Measurements from ENCODE around the gene RPL6. TPM values are rescaled to one million over a fixed set of nuclear protein-coding genes. Genes with fewer than 3 reads are reported as not detected.

RPL6 gene
- polyA plus RNA-seq, 2 donors: 2,146 to 2,199 TPM

- no peaks in the 10 kb centered on the region for H3K36me3 ChIP-seq (ENCODE audit: control insufficient read depth in 2 of 2, insufficient read depth in 2 of 2, low read length in 1 of 2)
- H3K27me3 ChIP-seq (ENCODE audit: control insufficient read depth in 1 of 2, insufficient read depth in 2 of 2, low read length in 2 of 2): no peaks in the 10 kb centered on the region
- WGBS, 2 donors: 88 to 89% methylated on average over 11 of the region's 11 CpGs
- H3K4me3 ChIP-seq (ENCODE audit: low read depth in 1 of 2, low read length in 2 of 2): peak overlapping the region in 1 of 2 donors; percentile 94
- peak overlapping the region in 1 of 2 donors; percentile 86 for H3K27ac ChIP-seq (ENCODE audit: low read depth in 2 of 2, low read length in 1 of 2)
- H3K4me1 ChIP-seq (ENCODE audit: control insufficient read depth in 2 of 2, insufficient read depth in 2 of 2, low read length in 1 of 2): peaks cover 0 to 6% of the 10 kb centered on the region in 2 donors
- no peaks in the 10 kb centered on the region for H3K9me3 ChIP-seq (ENCODE audit: control insufficient read depth in 2 of 2, insufficient read depth in 1 of 2, low read depth in 1 of 2, low read length in 1 of 2)
Measured at GRCh38 chr12:112382866-112383265, 26.5 kb downstream of the RPL6 start.

- Histone ChIP-seq H3K9me3 (ENCODE audit: control insufficient read depth in 2 of 2, insufficient read depth in 1 of 2, low read depth in 1 of 2, low read length in 1 of 2) (no peaks in the 10 kb centered on the region), H3K4me1 (ENCODE audit: control insufficient read depth in 2 of 2, insufficient read depth in 2 of 2, low read length in 1 of 2) (peaks cover 0 to 6% of the 10 kb centered on the region in 2 donors), H3K27me3 (ENCODE audit: control insufficient read depth in 1 of 2, insufficient read depth in 2 of 2, low read length in 2 of 2) (no peaks in the 10 kb centered on the region), H3K4me3 (ENCODE audit: low read depth in 1 of 2, low read length in 2 of 2) (peak within 1 kb of the TSS; percentile 94 to 97), H3K27ac (ENCODE audit: low read depth in 2 of 2, low read length in 1 of 2) (peak within 1 kb of the TSS; percentile 90 to 95), H3K36me3 (ENCODE audit: control insufficient read depth in 2 of 2, insufficient read depth in 2 of 2, low read length in 1 of 2) (no peaks in the 10 kb centered on the region)
- WGBS, 2 donors: 1 to 10% methylated on average over 53 to 106 of the region's 106 CpGs
Measured at GRCh38 chr12:112381883-112382796, 27.3 kb downstream of the RPL6 start, which contains the start of gene HECTD4. Gene HECTD4 (minus strand): TSS chr12:112382431. CDS start chr12:112382128, 303 bp downstream.

GRCh38 chr12:112381406-112381882 is 28.0 kb downstream of the RPL6 start:
- Histone ChIP-seq H3K36me3 (ENCODE audit: control insufficient read depth in 2 of 2, insufficient read depth in 2 of 2, low read length in 1 of 2) (no peaks in the 10 kb centered on the region), H3K4me3 (ENCODE audit: low read depth in 1 of 2, low read length in 2 of 2) (peak overlapping the region; percentile 94 to 97), H3K27ac (ENCODE audit: low read depth in 2 of 2, low read length in 1 of 2) (peak overlapping the region; percentile 90 to 95), H3K4me1 (ENCODE audit: control insufficient read depth in 2 of 2, insufficient read depth in 2 of 2, low read length in 1 of 2) (peaks cover 0 to 6% of the 10 kb centered on the region in 2 donors), H3K9me3 (ENCODE audit: control insufficient read depth in 2 of 2, insufficient read depth in 1 of 2, low read depth in 1 of 2, low read length in 1 of 2) (no peaks in the 10 kb centered on the region), H3K27me3 (ENCODE audit: control insufficient read depth in 1 of 2, insufficient read depth in 2 of 2, low read length in 2 of 2) (no peaks in the 10 kb centered on the region)
- WGBS, 2 donors: 1 to 10% methylated on average over 13 to 33 of the region's 33 CpGs

- Histone ChIP-seq H3K9me3 (ENCODE audit: control insufficient read depth in 2 of 2, insufficient read depth in 1 of 2, low read depth in 1 of 2, low read length in 1 of 2) (no peaks in the 10 kb centered on the region), H3K27me3 (ENCODE audit: control insufficient read depth in 1 of 2, insufficient read depth in 2 of 2, low read length in 2 of 2) (no peaks in the 10 kb centered on the region), H3K4me3 (ENCODE audit: low read depth in 1 of 2, low read length in 2 of 2) (peak overlapping the region; percentile 94 to 97), H3K27ac (ENCODE audit: low read depth in 2 of 2, low read length in 1 of 2) (no peak overlapping the region), H3K4me1 (ENCODE audit: control insufficient read depth in 2 of 2, insufficient read depth in 2 of 2, low read length in 1 of 2) (peaks cover 0 to 6% of the 10 kb centered on the region in 2 donors), H3K36me3 (ENCODE audit: control insufficient read depth in 2 of 2, insufficient read depth in 2 of 2, low read length in 1 of 2) (no peaks in the 10 kb centered on the region)
- WGBS, 2 donors: 35 to 51% methylated on average over 34 of the region's 34 CpGs
Measured at GRCh38 chr12:112380663-112381405, 28.6 kb downstream of the RPL6 start.

DNA sequence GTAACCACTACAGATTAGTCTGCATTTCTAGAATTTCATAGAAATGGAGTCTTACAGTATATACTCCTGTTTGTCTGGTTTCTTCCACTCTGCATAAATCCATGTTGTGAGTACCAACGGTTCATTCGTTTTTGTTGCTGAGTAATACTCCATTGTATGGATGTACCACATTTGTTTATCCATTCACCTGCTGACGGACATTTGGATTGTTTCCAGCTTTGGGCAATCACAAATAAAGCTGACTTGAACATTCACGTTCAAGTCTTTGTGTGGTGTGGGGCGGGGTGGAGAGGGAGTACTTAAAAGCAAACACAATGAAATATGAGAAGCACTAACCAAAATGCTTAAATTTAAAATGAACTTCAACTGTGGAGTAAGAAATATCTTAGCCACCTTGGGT is 34.3 kb downstream of the RPL6 start:
- H3K4me3 ChIP-seq (ENCODE audit: low read depth in 1 of 2, low read length in 2 of 2): no peak overlapping the region
- H3K4me1 ChIP-seq (ENCODE audit: control insufficient read depth in 2 of 2, insufficient read depth in 2 of 2, low read length in 1 of 2): no peaks in the 10 kb centered on the region
- H3K36me3 ChIP-seq (ENCODE audit: control insufficient read depth in 2 of 2, insufficient read depth in 2 of 2, low read length in 1 of 2): no peaks in the 10 kb centered on the region
- WGBS, 2 donors: 56 to 63% methylated on average over 5 of the region's 5 CpGs
- H3K27ac ChIP-seq (ENCODE audit: low read depth in 2 of 2, low read length in 1 of 2): no peak overlapping the region
- no peaks in the 10 kb centered on the region for H3K9me3 ChIP-seq (ENCODE audit: control insufficient read depth in 2 of 2, insufficient read depth in 1 of 2, low read depth in 1 of 2, low read length in 1 of 2)
- no peaks in the 10 kb centered on the region for H3K27me3 ChIP-seq (ENCODE audit: control insufficient read depth in 1 of 2, insufficient read depth in 2 of 2, low read length in 2 of 2)

GRCh38 chr12:112374166-112374740 is 35.2 kb downstream of the RPL6 start:
- H3K36me3 ChIP-seq (ENCODE audit: control insufficient read depth in 2 of 2, insufficient read depth in 2 of 2, low read length in 1 of 2): no peaks in the 10 kb centered on the region
- WGBS, 2 donors: 84 to 94% methylated on average over 3 of the region's 3 CpGs
- no peaks in the 10 kb centered on the region for H3K9me3 ChIP-seq (ENCODE audit: control insufficient read depth in 2 of 2, insufficient read depth in 1 of 2, low read depth in 1 of 2, low read length in 1 of 2)
- H3K4me1 ChIP-seq (ENCODE audit: control insufficient read depth in 2 of 2, insufficient read depth in 2 of 2, low read length in 1 of 2): no peaks in the 10 kb centered on the region
- no peak overlapping the region for H3K27ac ChIP-seq (ENCODE audit: low read depth in 2 of 2, low read length in 1 of 2)
- no peaks in the 10 kb centered on the region for H3K27me3 ChIP-seq (ENCODE audit: control insufficient read depth in 1 of 2, insufficient read depth in 2 of 2, low read length in 2 of 2)
- no peak overlapping the region for H3K4me3 ChIP-seq (ENCODE audit: low read depth in 1 of 2, low read length in 2 of 2)

DNA sequence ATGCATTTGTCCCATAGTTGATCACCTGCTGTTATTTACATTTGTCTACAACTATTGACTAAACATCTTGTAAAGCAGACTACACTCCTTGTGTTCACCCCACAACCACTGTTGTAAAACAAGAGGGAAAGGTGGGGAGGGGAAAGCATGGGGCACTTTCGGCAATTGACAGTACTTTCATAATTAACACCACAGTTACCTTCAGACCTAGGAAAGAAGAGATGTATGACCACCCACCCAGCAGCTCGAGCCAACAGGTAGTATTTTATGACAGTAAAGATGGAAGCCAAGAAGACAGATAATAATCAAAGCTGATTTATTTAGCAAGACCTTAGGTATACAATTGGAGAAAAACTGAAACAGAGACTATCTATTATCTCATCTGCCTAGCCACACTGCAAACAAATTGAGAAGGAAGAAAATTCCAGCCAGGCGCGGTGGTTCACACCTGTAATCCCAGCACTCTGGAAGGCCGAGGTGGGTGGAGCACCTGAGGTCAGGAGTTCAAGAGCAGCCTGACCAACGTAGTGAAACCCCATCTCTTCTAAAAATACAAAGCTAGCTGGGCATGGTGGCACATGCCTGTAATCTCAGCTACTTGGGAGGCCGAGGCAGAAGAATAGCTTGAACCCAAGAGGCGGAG is 38.4 kb downstream of the RPL6 start:
- Histone ChIP-seq H3K36me3 (ENCODE audit: control insufficient read depth in 2 of 2, insufficient read depth in 2 of 2, low read length in 1 of 2) (no peaks in the 10 kb centered on the region), H3K4me3 (ENCODE audit: low read depth in 1 of 2, low read length in 2 of 2) (no peak overlapping the region), H3K27me3 (ENCODE audit: control insufficient read depth in 1 of 2, insufficient read depth in 2 of 2, low read length in 2 of 2) (no peaks in the 10 kb centered on the region), H3K4me1 (ENCODE audit: control insufficient read depth in 2 of 2, insufficient read depth in 2 of 2, low read length in 1 of 2) (no peaks in the 10 kb centered on the region), H3K27ac (ENCODE audit: low read depth in 2 of 2, low read length in 1 of 2) (no peak overlapping the region), H3K9me3 (ENCODE audit: control insufficient read depth in 2 of 2, insufficient read depth in 1 of 2, low read depth in 1 of 2, low read length in 1 of 2) (no peaks in the 10 kb centered on the region)
- WGBS, 2 donors: 68 to 72% methylated on average over 8 of the region's 8 CpGs

DNA sequence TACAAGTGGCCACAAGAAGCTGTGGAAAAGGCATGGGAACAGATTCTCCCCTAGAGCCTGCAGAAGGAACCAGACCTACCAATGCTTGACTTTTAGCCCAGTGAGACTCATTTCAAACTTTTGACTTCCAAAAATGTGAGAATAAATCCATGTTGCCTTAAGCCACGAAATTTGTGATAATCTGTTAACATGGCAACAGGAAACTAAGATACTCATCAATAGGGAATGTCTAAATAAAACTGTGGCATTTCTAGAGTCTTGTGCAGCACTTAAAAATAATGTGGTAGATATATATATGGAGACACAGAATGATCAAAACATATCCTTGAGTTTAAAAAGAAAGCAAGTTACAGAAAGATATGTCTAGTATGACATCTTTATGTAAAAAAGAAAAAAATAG is 39.2 kb downstream of the RPL6 start:
- WGBS, 2 donors: 18 to 29% methylated on average over 1 of the region's 1 CpG
- Histone ChIP-seq H3K4me1 (ENCODE audit: control insufficient read depth in 2 of 2, insufficient read depth in 2 of 2, low read length in 1 of 2) (no peaks in the 10 kb centered on the region), H3K4me3 (ENCODE audit: low read depth in 1 of 2, low read length in 2 of 2) (no peak overlapping the region), H3K9me3 (ENCODE audit: control insufficient read depth in 2 of 2, insufficient read depth in 1 of 2, low read depth in 1 of 2, low read length in 1 of 2) (no peaks in the 10 kb centered on the region), H3K27me3 (ENCODE audit: control insufficient read depth in 1 of 2, insufficient read depth in 2 of 2, low read length in 2 of 2) (no peaks in the 10 kb centered on the region), H3K27ac (ENCODE audit: low read depth in 2 of 2, low read length in 1 of 2) (no peak overlapping the region), H3K36me3 (ENCODE audit: control insufficient read depth in 2 of 2, insufficient read depth in 2 of 2, low read length in 1 of 2) (no peaks in the 10 kb centered on the region)

GRCh38 chr12:112368856-112369255 is 40.5 kb downstream of the RPL6 start:
- Histone ChIP-seq H3K36me3 (ENCODE audit: control insufficient read depth in 2 of 2, insufficient read depth in 2 of 2, low read length in 1 of 2) (no peaks in the 10 kb centered on the region), H3K9me3 (ENCODE audit: control insufficient read depth in 2 of 2, insufficient read depth in 1 of 2, low read depth in 1 of 2, low read length in 1 of 2) (no peaks in the 10 kb centered on the region), H3K27me3 (ENCODE audit: control insufficient read depth in 1 of 2, insufficient read depth in 2 of 2, low read length in 2 of 2) (no peaks in the 10 kb centered on the region), H3K4me3 (ENCODE audit: low read depth in 1 of 2, low read length in 2 of 2) (no peak overlapping the region), H3K4me1 (ENCODE audit: control insufficient read depth in 2 of 2, insufficient read depth in 2 of 2, low read length in 1 of 2) (no peaks in the 10 kb centered on the region), H3K27ac (ENCODE audit: low read depth in 2 of 2, low read length in 1 of 2) (no peak overlapping the region)
- WGBS, 2 donors: 65 to 70% methylated on average over 6 of the region's 6 CpGs
